Renal cortical epithelial cell (primary cell): ENCODE results near the gene MDH1. TPM values are rescaled to one million over a fixed set of nuclear protein-coding genes. Genes with fewer than 3 reads are reported as not detected.

Experiments
- DNase-seq: peaks from one replicate; pipeline ENCODE4 v3.0.0-alpha.2; 2011; ENCODE audit warnings: low read depth
- total RNA-seq: library from RNA; depleted of rRNA; stranded (reverse); fragments of >200 nt; gene quantifications from 2 replicates; pipeline ENCODE4 v1.2.3, GENCODE V29; 2014

Gene MDH1
- total RNA-seq, 1 donor from 2014 or later, result 254 TPM

DNA sequence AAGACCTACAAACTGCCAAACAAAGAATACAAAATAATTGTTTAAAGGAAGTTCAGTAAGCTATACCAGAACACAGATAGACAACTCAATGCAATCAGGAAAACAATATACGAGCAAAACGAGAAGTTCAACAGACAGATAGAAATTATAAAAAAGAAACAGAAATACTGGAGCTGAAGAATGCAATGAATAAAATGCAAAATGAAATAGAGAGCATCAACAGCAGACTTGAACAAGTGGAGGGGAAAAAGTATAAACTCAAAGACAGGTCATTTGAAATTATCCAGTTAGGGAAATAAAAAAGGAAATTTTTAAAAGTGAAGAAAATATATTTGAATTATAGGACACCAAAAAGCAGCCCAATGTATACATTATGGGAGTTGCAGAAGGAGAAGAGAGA lies 43.6 kb downstream of the MDH1 start:
- DNase-seq, result no peak

DNA sequence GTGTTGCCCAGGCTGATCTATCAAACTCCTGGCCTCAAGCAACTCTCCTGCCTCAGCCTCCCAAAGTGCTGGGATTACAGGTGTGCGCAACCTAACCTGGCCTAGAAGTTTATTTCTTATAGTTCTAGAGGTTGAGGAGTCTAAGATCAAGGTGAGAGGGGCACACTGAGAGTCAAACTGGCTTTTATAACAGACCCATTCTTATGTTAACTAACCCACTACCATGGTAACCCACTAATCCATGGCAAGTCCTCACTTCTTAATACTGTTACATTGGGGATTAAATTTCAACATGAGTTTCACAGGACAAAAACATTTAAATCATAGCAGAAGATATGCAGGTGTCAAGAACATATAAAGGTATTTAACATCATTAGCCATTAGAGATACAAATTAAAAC lies 50.6 kb downstream of the MDH1 start:
- no peak for DNase-seq

DNA sequence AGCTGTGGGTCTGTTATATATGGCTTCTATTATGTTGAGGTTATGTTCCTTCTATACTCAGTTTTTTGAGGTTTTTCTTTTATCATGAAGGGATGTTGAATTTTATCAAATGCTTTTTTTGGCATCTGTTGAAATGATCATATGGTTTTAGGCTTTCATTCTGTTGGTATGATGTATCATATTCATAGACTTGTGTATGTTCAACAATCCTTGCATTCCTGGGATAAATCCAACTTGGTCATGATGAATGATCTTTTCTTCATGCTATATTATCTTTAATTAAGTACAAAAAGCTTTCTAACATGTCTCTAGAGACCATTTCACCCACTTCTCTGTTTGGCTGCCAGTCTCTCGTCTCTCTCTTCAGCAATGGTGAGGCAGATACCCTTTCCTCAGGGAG lies 54.2 kb downstream of the MDH1 start:
- DNase-seq, result no peak

DNA sequence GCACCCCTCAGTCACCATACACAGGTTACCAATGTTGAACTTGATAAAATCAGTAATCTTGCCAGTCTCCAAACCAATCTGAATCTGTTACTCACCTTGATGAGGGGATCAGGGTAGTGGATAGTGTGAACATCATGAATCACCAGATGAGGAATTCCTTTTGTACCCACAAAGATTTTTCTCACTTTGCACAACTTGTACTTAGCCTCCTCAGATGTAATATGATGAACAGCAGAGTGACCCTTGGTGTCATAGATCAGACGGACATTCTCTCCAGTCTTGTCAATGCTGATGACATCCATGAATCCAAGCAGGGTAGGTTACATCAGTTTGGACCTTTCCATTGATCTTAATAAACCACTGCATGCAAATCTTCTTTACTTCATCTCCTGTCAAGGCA lies 54.7 kb downstream of the MDH1 start:
- peak; percentile 65 for DNase-seq

DNA sequence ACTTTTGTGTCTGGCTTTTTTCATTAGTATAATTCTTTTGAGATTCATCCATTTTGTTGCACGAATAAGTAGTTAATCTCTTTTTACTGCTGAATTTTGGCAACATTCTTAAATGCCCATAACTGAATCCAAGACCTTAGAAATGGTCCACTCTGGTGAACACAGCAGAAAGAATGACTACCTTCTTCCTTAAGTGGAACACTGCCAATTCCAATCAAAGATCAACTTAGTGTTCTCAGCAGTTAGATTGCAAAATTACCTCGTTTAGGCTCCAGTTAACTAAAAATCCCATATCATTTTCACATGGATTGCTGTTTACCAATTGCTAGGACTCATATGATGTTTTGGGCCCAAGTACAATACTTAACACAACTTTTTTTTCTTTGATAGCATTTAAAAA lies 59.9 kb downstream of the MDH1 start:
- DNase-seq, result peak; percentile 67

DNA sequence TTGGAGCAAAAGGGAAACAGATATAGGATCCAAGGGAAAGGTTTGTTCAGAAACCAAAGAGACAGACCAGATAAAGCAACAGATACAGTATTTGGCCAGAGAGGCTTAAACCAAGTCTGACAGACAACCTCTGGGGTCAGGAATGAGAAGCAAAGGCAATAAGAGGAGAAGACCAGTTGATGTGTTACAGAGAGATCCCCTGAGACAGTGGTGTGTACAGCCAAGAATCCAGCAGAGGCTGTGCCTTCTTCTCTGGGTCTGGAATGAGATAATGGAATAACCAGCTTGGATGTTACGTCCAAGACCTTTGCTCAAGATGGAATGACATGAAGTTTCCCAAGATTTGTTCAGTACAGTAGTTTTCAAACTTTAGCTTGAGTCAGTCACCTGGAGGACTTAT lies 61.1 kb downstream of the MDH1 start:
- DNase-seq, result no peak

DNA sequence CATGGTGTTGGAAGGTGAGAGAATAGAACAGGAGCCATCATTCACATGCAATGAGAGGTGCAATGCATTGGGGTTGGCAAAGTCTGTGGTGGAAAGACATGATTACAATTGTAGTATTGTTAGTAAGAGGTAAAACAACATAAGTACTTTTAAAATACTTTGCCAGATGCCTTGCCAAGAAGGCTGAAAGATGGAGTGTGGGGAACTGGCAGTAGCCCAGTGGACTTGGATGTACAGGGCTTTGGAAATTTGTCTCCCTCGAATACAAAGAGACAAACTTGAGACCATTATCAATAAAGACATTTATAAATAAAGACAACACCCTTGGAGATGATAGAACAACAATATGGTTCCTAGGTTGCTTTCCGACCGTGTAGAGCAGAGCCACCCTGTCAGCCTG lies 62.0 kb downstream of the MDH1 start:
- DNase-seq, result no peak

DNA sequence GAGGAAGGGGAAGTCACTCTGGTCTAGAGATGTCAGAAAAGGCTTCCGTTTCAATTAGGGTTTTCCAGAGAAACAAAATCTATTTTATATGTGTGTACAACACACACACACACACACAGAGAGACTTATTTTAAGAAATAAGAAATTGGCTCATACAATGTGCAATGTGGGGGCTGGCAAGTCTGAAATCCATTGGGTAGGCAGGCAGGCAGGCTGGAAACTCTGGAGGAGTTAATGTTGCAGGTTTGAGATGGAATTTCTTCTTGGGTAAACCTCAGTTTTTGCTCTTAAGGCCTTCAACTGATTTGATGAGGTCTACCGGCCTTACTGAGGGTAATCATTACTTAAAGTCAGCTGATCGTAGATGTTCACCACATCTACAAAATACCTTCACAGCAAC lies 62.6 kb downstream of the MDH1 start:
- DNase-seq, result peak; percentile 35

DNA sequence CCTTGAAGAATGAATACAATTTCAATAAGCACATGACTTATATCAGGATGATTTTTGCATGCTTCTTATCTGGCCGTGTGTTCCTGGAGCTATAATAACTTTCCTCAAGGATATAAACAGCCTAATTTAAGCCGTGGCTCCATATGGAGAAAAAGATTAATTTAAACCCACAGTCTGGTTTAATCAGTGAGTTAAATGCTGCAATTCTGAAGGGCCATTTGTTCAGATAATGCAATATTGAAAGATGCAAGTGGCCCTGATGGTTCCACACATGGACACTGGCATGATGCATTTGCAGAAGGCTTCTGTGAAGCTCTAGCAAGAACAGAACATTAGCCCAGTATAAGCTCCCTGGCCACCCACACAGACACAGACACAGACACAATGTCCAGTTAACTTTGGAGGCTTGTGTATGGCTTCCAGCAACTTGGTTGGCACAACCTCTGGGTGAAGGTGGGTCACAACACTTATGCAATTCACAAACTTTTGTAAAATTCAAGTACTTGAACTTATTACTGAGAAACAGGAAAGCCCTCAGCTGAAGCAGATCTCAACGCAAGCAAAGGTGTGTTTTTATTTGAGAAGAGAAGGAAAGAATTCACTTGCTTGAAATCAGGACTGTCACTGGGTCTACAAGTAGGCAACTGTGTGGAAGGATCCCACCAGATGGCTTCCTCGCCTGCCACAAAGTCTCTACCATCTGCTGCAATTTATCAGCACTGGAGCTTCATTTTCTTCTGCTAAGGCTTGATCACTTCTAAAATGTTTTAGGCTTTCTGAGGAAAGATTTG lies 63.3 kb downstream of the MDH1 start:
- DNase-seq, result no peak

DNA sequence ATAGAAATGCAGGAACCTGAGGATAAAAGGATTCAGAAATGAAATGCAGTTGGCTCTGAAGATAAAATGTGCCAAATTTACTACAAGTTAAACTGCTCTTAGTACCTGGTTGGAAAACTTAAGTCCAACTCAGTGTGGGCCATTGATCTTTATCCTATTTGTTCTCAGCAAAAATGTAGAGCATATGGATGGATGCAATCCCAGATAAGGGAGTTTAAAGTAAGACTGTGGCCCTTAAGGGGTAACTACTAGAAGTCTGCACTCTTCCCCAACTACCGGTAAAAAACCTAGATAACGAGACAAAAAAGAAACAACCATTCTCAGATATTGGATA lies 63.9 kb downstream of the MDH1 start:
- DNase-seq, result no peak

DNA sequence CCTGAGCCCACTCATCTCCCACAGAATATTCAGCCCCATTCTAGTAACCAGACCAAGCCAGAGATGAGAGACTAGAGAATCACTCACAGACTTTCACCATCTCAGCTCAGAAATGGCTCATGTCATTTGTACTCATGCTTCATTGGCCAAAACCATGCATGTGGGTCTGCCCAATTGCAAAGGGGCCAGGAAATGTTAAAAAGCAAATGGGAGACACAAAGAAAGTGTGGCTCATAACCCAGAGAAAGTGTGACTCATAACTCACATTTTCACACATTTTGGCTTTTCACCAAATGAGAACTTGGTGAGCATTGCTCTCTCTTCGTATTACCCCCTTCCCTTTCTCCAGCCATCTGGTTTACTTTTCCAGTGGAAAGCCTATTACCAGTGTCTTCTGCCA lies 66.2 kb downstream of the MDH1 start:
- DNase-seq, result peak; percentile 48

Other genes starting within 250 kb of the MDH1 start
- gene WDPCP, start 486 bp upstream of the MDH1 start, total RNA-seq, result 5.2 and 12.4 TPM in 2 replicates